ENCODE measurements around the gene IRX4. TPM values are rescaled to one million over a fixed set of nuclear protein-coding genes. Genes with fewer than 3 reads are reported as not detected.

IRX4 gene
- total and polyA plus RNA-seq, 2 experiments from 2014 or later: 0.82 to 1.7 TPM

DNA sequence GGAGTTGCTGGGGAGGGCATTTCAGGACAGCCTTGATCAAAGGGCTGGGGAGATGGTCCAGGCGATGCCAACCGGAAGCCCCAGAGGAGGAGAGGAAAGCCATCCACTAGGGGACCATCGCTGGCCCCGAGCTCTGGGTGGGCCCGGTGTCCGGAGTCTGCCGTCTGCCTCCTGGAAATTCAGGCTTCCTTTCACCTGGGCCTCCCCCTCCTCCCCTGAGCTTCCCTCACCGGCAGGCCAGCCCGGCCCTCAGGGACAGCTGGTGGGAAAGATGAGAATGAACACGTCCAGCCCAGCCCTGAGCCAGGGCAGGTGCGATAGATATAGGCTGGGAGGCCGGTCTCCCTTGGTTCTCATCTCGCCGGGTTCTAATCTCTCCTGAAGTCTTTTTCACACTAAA is 17.2 kb downstream of the IRX4 start:
- no peaks in the 10 kb centered on the region for H3K36me3 ChIP-seq (ENCODE audit: insufficient read depth)
- ATAC-seq: no peak
- TF ChIP-seq ZNF114 (CRISPR knock-in tag; IDR thresholded peaks at IDR 0.05) (no peak), STAT1 (IDR thresholded peaks at IDR 0.05; ENCODE audit: unreplicated experiment) (no peak), JUNB (IDR thresholded peaks at IDR 0.05; ENCODE audit: unreplicated experiment) (no peak), EZH2 (IDR thresholded peaks at IDR 0.05; ENCODE audit: low read depth, unreplicated experiment) (no peak), NANOG (IDR thresholded peaks at IDR 0.05; ENCODE audit: borderline replicate concordance) (no peak), POLR2AphosphoS5 (IDR thresholded peaks at IDR 0.05; ENCODE audit: low read depth) (no peak), EZH2phosphoT487 (IDR thresholded peaks at IDR 0.05; ENCODE audit: unreplicated experiment) (no peak), CREB1 (CRISPR knock-in tag; IDR thresholded peaks at IDR 0.05; ENCODE audit: low read depth) (no peak)
- TF ChIP-seq, protein P1, sequence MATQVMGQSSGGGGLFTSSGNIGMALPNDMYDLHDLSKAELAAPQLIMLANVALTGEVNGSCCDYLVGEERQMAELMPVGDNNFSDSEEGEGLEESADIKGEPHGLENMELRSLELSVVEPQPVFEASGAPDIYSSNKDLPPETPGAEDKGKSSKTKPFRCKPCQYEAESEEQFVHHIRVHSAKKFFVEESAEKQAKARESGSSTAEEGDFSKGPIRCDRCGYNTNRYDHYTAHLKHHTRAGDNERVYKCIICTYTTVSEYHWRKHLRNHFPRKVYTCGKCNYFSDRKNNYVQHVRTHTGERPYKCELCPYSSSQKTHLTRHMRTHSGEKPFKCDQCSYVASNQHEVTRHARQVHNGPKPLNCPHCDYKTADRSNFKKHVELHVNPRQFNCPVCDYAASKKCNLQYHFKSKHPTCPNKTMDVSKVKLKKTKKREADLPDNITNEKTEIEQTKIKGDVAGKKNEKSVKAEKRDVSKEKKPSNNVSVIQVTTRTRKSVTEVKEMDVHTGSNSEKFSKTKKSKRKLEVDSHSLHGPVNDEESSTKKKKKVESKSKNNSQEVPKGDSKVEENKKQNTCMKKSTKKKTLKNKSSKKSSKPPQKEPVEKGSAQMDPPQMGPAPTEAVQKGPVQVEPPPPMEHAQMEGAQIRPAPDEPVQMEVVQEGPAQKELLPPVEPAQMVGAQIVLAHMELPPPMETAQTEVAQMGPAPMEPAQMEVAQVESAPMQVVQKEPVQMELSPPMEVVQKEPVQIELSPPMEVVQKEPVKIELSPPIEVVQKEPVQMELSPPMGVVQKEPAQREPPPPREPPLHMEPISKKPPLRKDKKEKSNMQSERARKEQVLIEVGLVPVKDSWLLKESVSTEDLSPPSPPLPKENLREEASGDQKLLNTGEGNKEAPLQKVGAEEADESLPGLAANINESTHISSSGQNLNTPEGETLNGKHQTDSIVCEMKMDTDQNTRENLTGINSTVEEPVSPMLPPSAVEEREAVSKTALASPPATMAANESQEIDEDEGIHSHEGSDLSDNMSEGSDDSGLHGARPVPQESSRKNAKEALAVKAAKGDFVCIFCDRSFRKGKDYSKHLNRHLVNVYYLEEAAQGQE (IDR thresholded peaks at IDR 0.05; ENCODE audit: unreplicated experiment): no peak
- TF ChIP-seq, protein P2, sequence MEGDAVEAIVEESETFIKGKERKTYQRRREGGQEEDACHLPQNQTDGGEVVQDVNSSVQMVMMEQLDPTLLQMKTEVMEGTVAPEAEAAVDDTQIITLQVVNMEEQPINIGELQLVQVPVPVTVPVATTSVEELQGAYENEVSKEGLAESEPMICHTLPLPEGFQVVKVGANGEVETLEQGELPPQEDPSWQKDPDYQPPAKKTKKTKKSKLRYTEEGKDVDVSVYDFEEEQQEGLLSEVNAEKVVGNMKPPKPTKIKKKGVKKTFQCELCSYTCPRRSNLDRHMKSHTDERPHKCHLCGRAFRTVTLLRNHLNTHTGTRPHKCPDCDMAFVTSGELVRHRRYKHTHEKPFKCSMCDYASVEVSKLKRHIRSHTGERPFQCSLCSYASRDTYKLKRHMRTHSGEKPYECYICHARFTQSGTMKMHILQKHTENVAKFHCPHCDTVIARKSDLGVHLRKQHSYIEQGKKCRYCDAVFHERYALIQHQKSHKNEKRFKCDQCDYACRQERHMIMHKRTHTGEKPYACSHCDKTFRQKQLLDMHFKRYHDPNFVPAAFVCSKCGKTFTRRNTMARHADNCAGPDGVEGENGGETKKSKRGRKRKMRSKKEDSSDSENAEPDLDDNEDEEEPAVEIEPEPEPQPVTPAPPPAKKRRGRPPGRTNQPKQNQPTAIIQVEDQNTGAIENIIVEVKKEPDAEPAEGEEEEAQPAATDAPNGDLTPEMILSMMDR (conservative IDR thresholded peaks at IDR 0.05; ENCODE audit: low read depth in 2 of 2): no peak
- H3K4me3 Mint-ChIP-seq: no peak overlapping the region
- DNase-seq (ENCODE audit: low spot score): no peak
- no peak overlapping the region for H3K27ac ChIP-seq (ENCODE audit: low read depth)
- no peak overlapping the region for H3K27ac Mint-ChIP-seq
- no peaks in the 10 kb centered on the region for H3K9me3 Mint-ChIP-seq
- H3K4me1 Mint-ChIP-seq: peaks cover 18% of the 10 kb centered on the region
- no peaks in the 10 kb centered on the region; the same call in 2 of the 3 replicates for H3K36me3 Mint-ChIP-seq (ENCODE audit: low read depth)
- no peak overlapping the region for H3K4me3 ChIP-seq
- H3K4me1 ChIP-seq (ENCODE audit: insufficient read depth): no peaks in the 10 kb centered on the region
- no peaks in the 10 kb centered on the region for H3K27me3 ChIP-seq (ENCODE audit: insufficient read depth)
- H3K4me2 ChIP-seq: no peak overlapping the region
- no peak overlapping the region for H2AFZ ChIP-seq
- H3K27me3 Mint-ChIP-seq (ENCODE audit: insufficient read depth, low read depth, poor library complexity): peaks cover 26% of the 10 kb centered on the region
- peaks cover 5% of the 10 kb centered on the region; the same call in 1 of the 2 replicates for H3F3A ChIP-seq (replicated peaks; ENCODE audit: low read depth)
- no peaks in the 10 kb centered on the region for H4K20me1 ChIP-seq (replicated peaks; ENCODE audit: insufficient read depth)
- H3K79me2 ChIP-seq (replicated peaks; ENCODE audit: insufficient read depth): no peaks in the 10 kb centered on the region
- 0 out of 2 replicates have a peak, but pooled peaks cover 2% of the 10 kb centered on the region for H3K9me2 ChIP-seq (ENCODE audit: insufficient read depth)

DNA sequence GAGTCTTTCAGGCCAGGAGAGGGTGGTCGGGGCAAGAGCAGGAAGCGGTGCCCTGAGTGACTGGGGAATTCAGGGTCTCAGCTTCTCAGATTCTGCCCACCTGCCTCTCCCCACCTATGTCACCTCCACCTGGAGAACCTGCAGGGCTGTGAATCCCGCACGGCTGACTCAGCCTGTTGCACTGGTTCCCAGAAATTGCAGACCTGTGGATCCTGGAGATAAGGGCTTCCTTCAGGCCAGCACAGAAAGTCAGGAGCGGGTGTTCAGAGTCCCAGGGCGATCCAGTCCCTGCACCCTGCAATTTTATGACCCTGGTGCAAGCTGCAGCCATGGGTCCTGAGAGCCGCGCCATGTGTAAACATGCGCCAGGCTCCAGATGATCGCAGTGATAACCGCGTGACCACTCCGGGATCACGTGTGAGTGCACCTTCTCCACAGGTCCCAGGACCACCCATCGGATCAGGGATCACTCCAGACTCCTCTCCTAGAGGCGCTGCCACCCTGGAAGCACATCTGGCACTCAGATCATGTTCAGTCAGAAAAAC is 17.8 kb downstream of the IRX4 start:
- H3K79me2 ChIP-seq (replicated peaks; ENCODE audit: insufficient read depth): no peaks in the 10 kb centered on the region
- no peak overlapping the region for H3K4me2 ChIP-seq
- DNase-seq (ENCODE audit: low spot score) (no peak), ATAC-seq (no peak)
- no peak overlapping the region for H3K27ac ChIP-seq (ENCODE audit: low read depth)
- H3F3A ChIP-seq (replicated peaks; ENCODE audit: low read depth): peaks cover under 1% of the 10 kb centered on the region; the same call in 1 of the 2 replicates
- H3K9me2 ChIP-seq (ENCODE audit: insufficient read depth): 0 out of 2 replicates have a peak, but pooled peaks cover 2% of the 10 kb centered on the region
- H4K20me1 ChIP-seq (replicated peaks; ENCODE audit: insufficient read depth): no peaks in the 10 kb centered on the region
- no peaks in the 10 kb centered on the region for H3K27me3 ChIP-seq (ENCODE audit: insufficient read depth)
- Mint-ChIP-seq H3K36me3 (ENCODE audit: low read depth) (no peaks in the 10 kb centered on the region; the same call in 2 of the 3 replicates), H3K27me3 (ENCODE audit: insufficient read depth, low read depth, poor library complexity) (peaks cover 26% of the 10 kb centered on the region), H3K4me3 (no peak overlapping the region), H3K4me1 (peaks cover 18% of the 10 kb centered on the region), H3K27ac (no peak overlapping the region), H3K9me3 (no peaks in the 10 kb centered on the region)
- H3K36me3 ChIP-seq (ENCODE audit: insufficient read depth): no peaks in the 10 kb centered on the region
- no peaks in the 10 kb centered on the region for H3K4me1 ChIP-seq (ENCODE audit: insufficient read depth)
- no peak overlapping the region for H2AFZ ChIP-seq
- no peak overlapping the region for H3K4me3 ChIP-seq
- TF ChIP-seq EZH2phosphoT487 (IDR thresholded peaks at IDR 0.05; ENCODE audit: unreplicated experiment): no peak
- TF ChIP-seq, protein P3, sequence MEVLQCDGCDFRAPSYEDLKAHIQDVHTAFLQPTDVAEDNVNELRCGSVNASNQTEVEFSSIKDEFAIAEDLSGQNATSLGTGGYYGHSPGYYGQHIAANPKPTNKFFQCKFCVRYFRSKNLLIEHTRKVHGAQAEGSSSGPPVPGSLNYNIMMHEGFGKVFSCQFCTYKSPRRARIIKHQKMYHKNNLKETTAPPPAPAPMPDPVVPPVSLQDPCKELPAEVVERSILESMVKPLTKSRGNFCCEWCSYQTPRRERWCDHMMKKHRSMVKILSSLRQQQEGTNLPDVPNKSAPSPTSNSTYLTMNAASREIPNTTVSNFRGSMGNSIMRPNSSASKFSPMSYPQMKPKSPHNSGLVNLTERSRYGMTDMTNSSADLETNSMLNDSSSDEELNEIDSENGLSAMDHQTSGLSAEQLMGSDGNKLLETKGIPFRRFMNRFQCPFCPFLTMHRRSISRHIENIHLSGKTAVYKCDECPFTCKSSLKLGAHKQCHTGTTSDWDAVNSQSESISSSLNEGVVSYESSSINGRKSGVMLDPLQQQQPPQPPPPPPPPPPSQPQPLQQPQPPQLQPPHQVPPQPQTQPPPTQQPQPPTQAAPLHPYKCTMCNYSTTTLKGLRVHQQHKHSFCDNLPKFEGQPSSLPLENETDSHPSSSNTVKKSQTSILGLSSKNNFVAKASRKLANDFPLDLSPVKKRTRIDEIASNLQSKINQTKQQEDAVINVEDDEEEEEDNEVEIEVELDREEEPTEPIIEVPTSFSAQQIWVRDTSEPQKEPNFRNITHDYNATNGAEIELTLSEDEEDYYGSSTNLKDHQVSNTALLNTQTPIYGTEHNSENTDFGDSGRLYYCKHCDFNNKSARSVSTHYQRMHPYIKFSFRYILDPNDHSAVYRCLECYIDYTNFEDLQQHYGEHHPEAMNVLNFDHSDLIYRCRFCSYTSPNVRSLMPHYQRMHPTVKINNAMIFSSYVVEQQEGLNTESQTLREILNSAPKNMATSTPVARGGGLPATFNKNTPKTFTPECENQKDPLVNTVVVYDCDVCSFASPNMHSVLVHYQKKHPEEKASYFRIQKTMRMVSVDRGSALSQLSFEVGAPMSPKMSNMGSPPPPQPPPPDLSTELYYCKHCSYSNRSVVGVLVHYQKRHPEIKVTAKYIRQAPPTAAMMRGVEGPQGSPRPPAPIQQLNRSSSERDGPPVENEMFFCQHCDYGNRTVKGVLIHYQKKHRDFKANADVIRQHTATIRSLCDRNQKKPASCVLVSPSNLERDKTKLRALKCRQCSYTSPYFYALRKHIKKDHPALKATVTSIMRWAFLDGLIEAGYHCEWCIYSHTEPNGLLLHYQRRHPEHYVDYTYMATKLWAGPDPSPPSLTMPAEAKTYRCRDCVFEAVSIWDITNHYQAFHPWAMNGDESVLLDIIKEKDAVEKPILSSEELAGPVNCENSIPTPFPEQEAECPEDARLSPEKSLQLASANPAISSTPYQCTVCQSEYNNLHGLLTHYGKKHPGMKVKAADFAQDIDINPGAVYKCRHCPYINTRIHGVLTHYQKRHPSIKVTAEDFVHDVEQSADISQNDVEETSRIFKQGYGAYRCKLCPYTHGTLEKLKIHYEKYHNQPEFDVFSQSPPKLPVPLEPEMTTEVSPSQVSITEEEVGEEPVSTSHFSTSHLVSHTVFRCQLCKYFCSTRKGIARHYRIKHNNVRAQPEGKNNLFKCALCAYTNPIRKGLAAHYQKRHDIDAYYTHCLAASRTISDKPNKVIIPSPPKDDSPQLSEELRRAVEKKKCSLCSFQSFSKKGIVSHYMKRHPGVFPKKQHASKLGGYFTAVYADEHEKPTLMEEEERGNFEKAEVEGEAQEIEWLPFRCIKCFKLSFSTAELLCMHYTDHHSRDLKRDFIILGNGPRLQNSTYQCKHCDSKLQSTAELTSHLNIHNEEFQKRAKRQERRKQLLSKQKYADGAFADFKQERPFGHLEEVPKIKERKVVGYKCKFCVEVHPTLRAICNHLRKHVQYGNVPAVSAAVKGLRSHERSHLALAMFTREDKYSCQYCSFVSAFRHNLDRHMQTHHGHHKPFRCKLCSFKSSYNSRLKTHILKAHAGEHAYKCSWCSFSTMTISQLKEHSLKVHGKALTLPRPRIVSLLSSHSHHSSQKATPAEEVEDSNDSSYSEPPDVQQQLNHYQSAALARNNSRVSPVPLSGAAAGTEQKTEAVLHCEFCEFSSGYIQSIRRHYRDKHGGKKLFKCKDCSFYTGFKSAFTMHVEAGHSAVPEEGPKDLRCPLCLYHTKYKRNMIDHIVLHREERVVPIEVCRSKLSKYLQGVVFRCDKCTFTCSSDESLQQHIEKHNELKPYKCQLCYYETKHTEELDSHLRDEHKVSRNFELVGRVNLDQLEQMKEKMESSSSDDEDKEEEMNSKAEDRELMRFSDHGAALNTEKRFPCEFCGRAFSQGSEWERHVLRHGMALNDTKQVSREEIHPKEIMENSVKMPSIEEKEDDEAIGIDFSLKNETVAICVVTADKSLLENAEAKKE (CRISPR knock-in tag; IDR thresholded peaks at IDR 0.05): no peak

All from GM23338 (cell line).